HepG2 (cell line): ENCODE results near the gene MVK. TPM values are rescaled to one million over a fixed set of nuclear protein-coding genes. Genes with fewer than 3 reads are reported as not detected.

ENCODE experiments used
- ASH2L ChIP-seq: fragments of 300-600, 200-600 bp; sonication (generic); IDR thresholded peaks from 2 replicates; pipeline ENCODE4 v1.7.0; 2017; ENCODE audit warnings: low read depth, mild to moderate bottlenecking, moderate library complexity, mixed read lengths, low read length; ENCODE audit not compliant: insufficient read length
- ATF3 ChIP-seq: sonication (generic); formaldehyde crosslinking; IDR thresholded peaks from 2 replicates; pipeline ENCODE4 v1.4.0; 2020; ENCODE audit warnings: missing genetic modification reagents
- ATF7-NPFF ChIP-seq: sonication (generic); formaldehyde crosslinking; IDR thresholded peaks from 2 replicates; pipeline ENCODE4 v1.8.1; 2023; ENCODE audit warnings: mild to moderate bottlenecking, low read depth, missing genetic modification reagents, moderate library complexity
- CEBPB ChIP-seq: IDR thresholded peaks from 2 replicates; pipeline ENCODE4 v1.6.1; 2011; ENCODE audit warnings: low read depth, low read length, improper control_type of control experiment, borderline replicate concordance
- FLYWCH1 ChIP-seq: sonication (generic); formaldehyde crosslinking; IDR thresholded peaks from 2 replicates; pipeline ENCODE4 v1.8.1; 2023; ENCODE audit warnings: mild to moderate bottlenecking, missing genetic modification reagents
- HNF4A ChIP-seq: sonication (generic); formaldehyde crosslinking; IDR thresholded peaks from 2 replicates; pipeline ENCODE4 v1.4.0; 2020; ENCODE audit warnings: missing genetic modification reagents
- PPARG ChIP-seq: conservative IDR thresholded peaks from 2 replicates; pipeline ENCODE4 v1.6.1; 2016; ENCODE audit warnings: missing biosample characterization, missing genetic modification reagents
- REL ChIP-seq: sonication (generic); formaldehyde crosslinking; conservative IDR thresholded peaks from 2 replicates; pipeline ENCODE4 v1.8.0; 2022; ENCODE audit warnings: mild to moderate bottlenecking, missing genetic modification reagents, moderate library complexity
- SMAD9 ChIP-seq: sonication (generic); formaldehyde crosslinking; IDR thresholded peaks from 2 replicates; pipeline ENCODE4 v1.5.1; 2020; ENCODE audit warnings: mild to moderate bottlenecking, missing genetic modification reagents
- TEF ChIP-seq: sonication (generic); formaldehyde crosslinking; IDR thresholded peaks from 2 replicates; pipeline ENCODE4 v1.5.0; 2020; ENCODE audit warnings: missing genetic modification reagents
- TERF1 ChIP-seq: sonication (generic); formaldehyde crosslinking; IDR thresholded peaks from 2 replicates; pipeline ENCODE4 v1.8.0; 2022; ENCODE audit warnings: mild to moderate bottlenecking, missing genetic modification reagents, moderate library complexity
- TRAFD1 ChIP-seq: sonication (generic); formaldehyde crosslinking; IDR thresholded peaks from 2 replicates; pipeline ENCODE4 v1.5.1; 2020; ENCODE audit warnings: missing genetic modification reagents, mild to moderate bottlenecking, borderline replicate concordance
- ZBTB43 ChIP-seq: sonication (generic); formaldehyde crosslinking; conservative IDR thresholded peaks from 2 replicates; pipeline ENCODE4 v1.4.0; 2020; ENCODE audit warnings: missing genetic modification reagents
- ZBTB7B ChIP-seq: sonication (generic); formaldehyde crosslinking; IDR thresholded peaks from 2 replicates; pipeline ENCODE4 v1.4.0; 2020; ENCODE audit warnings: missing genetic modification reagents
- ZMYM4 ChIP-seq: sonication (generic); formaldehyde crosslinking; IDR thresholded peaks from 2 replicates; pipeline ENCODE4 v1.8.1; 2023; ENCODE audit warnings: mild to moderate bottlenecking, missing genetic modification reagents
- ZNF251 ChIP-seq: sonication (generic); formaldehyde crosslinking; IDR thresholded peaks from 2 replicates; pipeline ENCODE4 v1.9.0; 2021; ENCODE audit warnings: mild to moderate bottlenecking, missing genetic modification reagents
- ZNF280D ChIP-seq: sonication (generic); formaldehyde crosslinking; IDR thresholded peaks from 2 replicates; pipeline ENCODE4 v1.5.1; 2020; ENCODE audit warnings: mild to moderate bottlenecking, missing genetic modification reagents
- ZNF510 ChIP-seq: sonication (generic); formaldehyde crosslinking; IDR thresholded peaks from 2 replicates; pipeline ENCODE4 v1.4.0; 2020; ENCODE audit warnings: low read depth, mild to moderate bottlenecking, missing genetic modification reagents
- ZNF674 ChIP-seq: sonication (generic); formaldehyde crosslinking; IDR thresholded peaks from 2 replicates; pipeline ENCODE4 v1.5.0; 2020; ENCODE audit warnings: low read depth, mild to moderate bottlenecking, missing genetic modification reagents
- ZNF841 ChIP-seq: sonication (generic); formaldehyde crosslinking; IDR thresholded peaks from 2 replicates; pipeline ENCODE4 v1.8.1; 2023; ENCODE audit warnings: missing genetic modification reagents, borderline replicate concordance
- polyA plus RNA-seq, 8 experiments: library from polyadenylated mRNA; depleted of rRNA in 3 of 8; stranded (reverse) in 7 of 8; unstranded in 1 of 8; fragments of >200 nt; fragmentation: Illumina TruSeq in 4 of 8; extraction: Trizol in 4 of 8; gene quantifications; 2 replicates each; pipeline versions ENCODE4 v1.2.1 to v1.2.3, GENCODE V29; 2011 to 2016; ENCODE audit warnings: low read depth in 4 of 8, missing spikeins in 1 of 8, mixed read lengths in 1 of 8; ENCODE audit not compliant: insufficient read depth in 1 of 8
- total RNA-seq, 5 experiments: library from RNA; depleted of rRNA; stranded (reverse); fragments of >200 nt; fragmentation: Illumina TruSeq; extraction: Trizol; gene quantifications; 2 replicates each; pipeline ENCODE4 v1.2.3, GENCODE V29; 2016; ENCODE audit warnings: low read depth in 1 of 5

MVK gene
- total and polyA plus RNA-seq, 2 of the 13 experiments (the other 11 are each of a cell fraction or from before 2014, with no cell fraction given): 11.6 to 66.9 TPM

- TF ChIP-seq TERF1 (CRISPR knock-in tag): no peak
- TF ChIP-seq ATF3 (CRISPR knock-in tag): peak; percentile 72
- no peak; the same call in 1 of the 2 replicates for TF ChIP-seq ZMYM4
- no peak for TF ChIP-seq TEF (CRISPR knock-in tag)
- TF ChIP-seq ATF7-NPFF (CRISPR knock-in tag): no peak
- TF ChIP-seq ZNF841 (CRISPR knock-in tag): no peak
- no peak for TF ChIP-seq REL (CRISPR knock-in tag)
- no peak for TF ChIP-seq ZNF510
- TF ChIP-seq CEBPB: no peak
- 0 out of 2 replicates have a peak, but pooled peaks have one; percentile 10 for TF ChIP-seq PPARG (CRISPR knock-in tag)
- TF ChIP-seq ZNF280D (CRISPR knock-in tag): no peak
- TF ChIP-seq FLYWCH1 (CRISPR knock-in tag): no peak
- peak; percentile 80 for TF ChIP-seq ASH2L
- no peak for TF ChIP-seq ZNF251
- TF ChIP-seq TRAFD1 (CRISPR knock-in tag): no peak
- no peak for TF ChIP-seq ZNF674 (CRISPR knock-in tag)
- peak; percentile 74 for TF ChIP-seq HNF4A (CRISPR knock-in tag)
- peak; percentile 27; the same call in 1 of the 2 replicates for TF ChIP-seq ZBTB7B (CRISPR knock-in tag)
- TF ChIP-seq ZBTB43: no peak
- no peak for TF ChIP-seq SMAD9 (CRISPR knock-in tag)
Observed at GRCh38 chr12:109586385-109587296, 13.0 kb downstream of the MVK start (continued).
